ENCODE results near the gene STK24.
"Not testable (repeated sequence)": the region's sequence is repeated elsewhere in the genome, so short reads cannot be mapped to it uniquely, and the experiment has no call there.

Gene STK24

GRCh38 chr13:98584668-98585397 is 7.9 kb upstream of the STK24 start:
- in situ Hi-C loops (cut with MboI; ENCODE audit: low sequenced_read_pairs): no loop called here

- in situ Hi-C loops (cut with MboI; ENCODE audit: low sequenced_read_pairs): no loop called here
These were observed 6.0 kb upstream of the STK24 start for GRCh38 chr13:98582947-98583346.

- in situ Hi-C loops (cut with MboI; ENCODE audit: low sequenced_read_pairs): no loop called here
These were observed 5.2 kb upstream of the STK24 start for GRCh38 chr13:98581971-98582702.

- in situ Hi-C loops (cut with MboI; ENCODE audit: low sequenced_read_pairs): no loop called here
These were observed 4.5 kb upstream of the STK24 start for GRCh38 chr13:98581381-98581780.

- in situ Hi-C loops (cut with MboI; ENCODE audit: low sequenced_read_pairs): no loop called here
These were observed 3.5 kb upstream of the STK24 start for GRCh38 chr13:98580420-98580819.

GRCh38 chr13:98577836-98578285 is 954 bp upstream of the STK24 start:
- in situ Hi-C loops (cut with MboI; ENCODE audit: low sequenced_read_pairs): no loop called here

- in situ Hi-C loops (cut with MboI; ENCODE audit: low sequenced_read_pairs): no loop called here
These were observed 534 bp downstream of the STK24 start for GRCh38 chr13:98576200-98576945.

DNA sequence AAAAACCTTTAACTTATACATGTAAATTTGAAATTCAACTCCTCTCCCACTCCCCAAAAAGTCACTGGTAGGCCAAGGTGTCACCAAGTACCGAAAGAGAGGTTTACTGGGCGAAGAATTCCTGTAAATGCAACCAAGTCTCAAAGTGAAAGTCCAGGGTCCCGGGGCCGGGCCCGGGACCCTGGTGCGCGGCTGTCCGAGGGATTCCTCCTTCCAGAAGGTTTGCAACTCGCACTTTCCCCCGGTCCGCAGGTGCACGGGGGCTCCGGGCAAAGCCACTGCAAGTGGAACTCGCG is 1.1 kb downstream of the STK24 start:
- in situ Hi-C loops (cut with MboI; ENCODE audit: low sequenced_read_pairs): no loop called here

GRCh38 chr13:98575009-98575903 is 1.7 kb downstream of the STK24 start:
- in situ Hi-C loops (cut with MboI; ENCODE audit: low sequenced_read_pairs): no loop called here

- in situ Hi-C loops (cut with MboI; ENCODE audit: low sequenced_read_pairs): no loop called here
These were observed 4.8 kb downstream of the STK24 start for GRCh38 chr13:98571955-98572662.

DNA sequence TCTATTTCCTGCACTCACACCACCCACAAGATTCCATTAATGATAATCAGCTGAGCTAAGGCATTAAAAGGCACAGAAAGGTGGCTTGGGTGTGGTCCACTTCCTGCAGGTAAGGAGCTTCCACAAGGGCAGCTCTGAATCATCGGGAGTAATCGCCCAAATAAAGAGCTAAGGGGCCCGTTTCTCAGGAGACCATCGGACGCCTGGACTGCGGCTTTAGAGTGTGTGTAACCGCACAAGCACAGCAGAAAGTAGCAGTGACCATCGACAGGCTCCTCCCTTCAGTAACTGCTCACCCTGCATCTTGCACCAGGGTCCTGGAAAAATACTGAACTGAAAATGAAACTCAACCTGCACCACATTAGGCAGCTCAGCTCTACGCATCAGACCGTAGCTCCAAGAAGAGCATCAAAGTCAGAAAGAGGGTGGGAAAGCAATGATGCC is 6.0 kb downstream of the STK24 start:
- in situ Hi-C loops (cut with MboI; ENCODE audit: low sequenced_read_pairs): no loop called here

- in situ Hi-C loops (cut with MboI; ENCODE audit: low sequenced_read_pairs): not testable (repeated sequence)
These were observed 7.2 kb downstream of the STK24 start for GRCh38 chr13:98569494-98570367.

DNA sequence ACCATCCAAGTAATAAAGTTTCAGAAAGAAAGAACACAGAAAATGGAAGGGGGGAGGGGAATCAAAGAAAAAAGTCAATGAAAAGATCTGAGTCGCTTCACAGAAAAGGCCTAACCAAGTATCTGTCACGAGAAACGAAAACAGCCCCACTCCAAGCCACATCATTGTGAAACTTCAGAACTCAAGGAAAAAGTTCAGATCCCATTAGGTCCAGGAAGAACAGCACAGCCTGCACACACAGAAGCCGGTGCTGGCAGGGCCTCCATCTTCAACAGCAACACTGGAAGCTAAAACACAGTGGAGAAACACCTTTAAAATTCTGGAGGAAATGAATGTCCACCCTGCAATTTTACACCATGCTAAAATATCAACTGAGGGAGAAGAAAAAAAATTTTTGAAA is 8.0 kb downstream of the STK24 start:
- in situ Hi-C loops (cut with MboI; ENCODE audit: low sequenced_read_pairs): no loop called here

- in situ Hi-C loops (cut with MboI; ENCODE audit: low sequenced_read_pairs): no loop called here
These were observed 9.8 kb downstream of the STK24 start for GRCh38 chr13:98567140-98567539.

GRCh38 chr13:98565726-98566565 is 11.0 kb downstream of the STK24 start:
- in situ Hi-C loops (cut with MboI; ENCODE audit: low sequenced_read_pairs): no loop called here

DNA sequence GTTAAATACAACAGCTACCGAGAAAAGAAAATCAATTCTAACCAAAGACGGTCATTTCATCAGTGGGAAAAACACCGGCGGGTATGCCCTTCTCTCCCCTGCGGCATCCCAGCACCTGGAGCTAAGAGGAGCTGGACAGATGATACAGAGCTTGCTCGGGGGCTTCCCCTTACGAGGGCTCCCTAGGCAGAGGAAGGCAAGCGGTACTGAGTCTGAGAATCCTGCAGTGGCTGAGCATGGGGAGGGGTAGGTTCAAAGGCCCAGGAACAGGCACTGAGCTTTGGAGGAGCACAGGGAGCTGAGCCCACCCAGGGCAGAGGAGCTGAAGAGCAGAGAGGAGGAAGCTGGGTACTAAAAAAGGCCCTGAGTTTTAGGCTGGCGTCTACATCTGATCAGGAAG is 12.7 kb downstream of the STK24 start:
- in situ Hi-C loops (cut with MboI; ENCODE audit: low sequenced_read_pairs): no loop called here

DNA sequence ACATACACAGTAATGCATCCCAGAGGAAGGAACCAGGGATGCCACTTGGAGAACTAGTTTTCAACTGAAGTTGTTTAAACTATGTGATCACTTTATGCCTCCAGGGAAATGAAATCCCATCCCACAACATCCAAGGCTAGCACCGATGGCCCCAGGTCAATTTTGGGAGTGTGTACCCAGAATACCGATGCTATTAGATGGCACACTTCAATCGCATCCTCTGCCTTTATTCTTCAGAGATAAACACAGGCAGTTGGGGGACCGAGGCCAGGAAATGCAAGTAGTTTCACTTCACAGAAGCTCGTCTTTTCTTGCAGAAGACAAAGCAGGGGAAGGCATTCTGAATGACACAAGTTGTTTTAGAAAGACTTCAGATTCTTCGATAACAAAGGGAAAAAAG is 13.8 kb downstream of the STK24 start:
- in situ Hi-C loops (cut with MboI; ENCODE audit: low sequenced_read_pairs): no loop called here

GRCh38 chr13:98559169-98559568 is 17.7 kb downstream of the STK24 start:
- in situ Hi-C loops (cut with MboI; ENCODE audit: low sequenced_read_pairs): no loop called here
